Chondrocyte (in vitro differentiated cells): ENCODE results near the gene EHD3. TPM values are rescaled to one million over a fixed set of nuclear protein-coding genes. Genes with fewer than 3 reads are reported as not detected.

Source experiments
- DNase-seq: peaks from one replicate; pipeline ENCODE4 v3.0.0; 2021; ENCODE audit warnings: mixed read lengths, low spot score
- H3K27ac Mint-ChIP-seq: one replicate; pipeline ENCODE4 v1.8.0; 2021; ENCODE audit warnings: mild to moderate bottlenecking, moderate library complexity, mixed read lengths; ENCODE audit not compliant: unreplicated experiment
- H3K27me3 Mint-ChIP-seq: 2 replicates; pipeline ENCODE4 v1.8.0; 2021; ENCODE audit warnings: low read depth, mixed read lengths
- H3K36me3 Mint-ChIP-seq: 2 replicates; pipeline ENCODE4 v1.8.0; 2021; ENCODE audit warnings: low read depth, mixed read lengths
- H3K4me1 Mint-ChIP-seq: 2 replicates; pipeline ENCODE4 v1.8.0; 2021; ENCODE audit warnings: low read depth, mild to moderate bottlenecking, mixed read lengths
- H3K4me3 Mint-ChIP-seq: one replicate; pipeline ENCODE4 v1.8.0; 2021; ENCODE audit warnings: mild to moderate bottlenecking, moderate library complexity, mixed read lengths; ENCODE audit not compliant: unreplicated experiment
- H3K9me3 Mint-ChIP-seq: 2 replicates; pipeline ENCODE4 v1.8.0; 2021; ENCODE audit warnings: low read depth, mixed read lengths
- CTCF ChIP-seq: fragments of 200-600 bp; sonication (generic); IDR thresholded peaks from 2 replicates; pipeline ENCODE4 v1.5.0; 2021; ENCODE audit warnings: antibody characterized with exemption, mild to moderate bottlenecking, moderate library complexity
- total RNA-seq: library from RNA; stranded (reverse); gene quantifications from 3 replicates; pipeline ENCODE4 v1.2.1, GENCODE V29; 2021

The EHD3 gene
- total RNA-seq, 1 donor from 2014 or later = 24.0 TPM

GRCh38 chr2:31254237-31255203 is 20.6 kb downstream of the EHD3 start:
- DNase-seq = no peak
- Mint-ChIP-seq H3K4me3 (no peak overlapping the region), H3K9me3 (no peaks in the 10 kb centered on the region), H3K4me1 (peaks cover 3% of the 10 kb centered on the region), H3K27ac (no peak overlapping the region), H3K27me3 (no peaks in the 10 kb centered on the region), H3K36me3 (peaks cover 22% of the 10 kb centered on the region)
- no peak for TF ChIP-seq CTCF

GRCh38 chr2:31255911-31256571 is 22.1 kb downstream of the EHD3 start:
- no peak overlapping the region for H3K27ac Mint-ChIP-seq

GRCh38 chr2:31256611-31257382 is 22.8 kb downstream of the EHD3 start:
- Mint-ChIP-seq H3K9me3 (no peaks in the 10 kb centered on the region), H3K27me3 (no peaks in the 10 kb centered on the region), H3K36me3 (peaks cover 27% of the 10 kb centered on the region), H3K4me1 (peaks cover 3% of the 10 kb centered on the region), H3K27ac (no peak overlapping the region), H3K4me3 (no peak overlapping the region)
- TF ChIP-seq CTCF = no peak
- DNase-seq = no peak

More at GRCh38 chr2:31255911-31256571, 22.1 kb downstream of the EHD3 start:
- no peaks in the 10 kb centered on the region for H3K27me3 Mint-ChIP-seq
- TF ChIP-seq CTCF = no peak
- peaks cover 22% of the 10 kb centered on the region for H3K36me3 Mint-ChIP-seq
- DNase-seq = no peak
- H3K4me3 Mint-ChIP-seq = no peak overlapping the region
- no peaks in the 10 kb centered on the region for H3K9me3 Mint-ChIP-seq
- H3K4me1 Mint-ChIP-seq = peaks cover 3% of the 10 kb centered on the region

- H3K27ac Mint-ChIP-seq = no peak overlapping the region
- no peak for DNase-seq
- peaks cover 3% of the 10 kb centered on the region for H3K4me1 Mint-ChIP-seq
- H3K4me3 Mint-ChIP-seq = no peak overlapping the region
- H3K27me3 Mint-ChIP-seq = no peaks in the 10 kb centered on the region
- no peaks in the 10 kb centered on the region for H3K9me3 Mint-ChIP-seq
- no peak for TF ChIP-seq CTCF
- peaks cover 24% of the 10 kb centered on the region for H3K36me3 Mint-ChIP-seq
Observed at GRCh38 chr2:31258351-31258750, 24.4 kb downstream of the EHD3 start.

GRCh38 chr2:31259075-31259474 is 25.1 kb downstream of the EHD3 start:
- Mint-ChIP-seq H3K4me3 (no peak overlapping the region), H3K36me3 (peaks cover 24% of the 10 kb centered on the region), H3K4me1 (peaks cover 3% of the 10 kb centered on the region), H3K27me3 (no peaks in the 10 kb centered on the region), H3K27ac (no peak overlapping the region), H3K9me3 (no peaks in the 10 kb centered on the region)
- no peak for DNase-seq
- TF ChIP-seq CTCF = no peak
